ENCODE results near the gene MATCAP1. TPM values are rescaled to one million over a fixed set of nuclear protein-coding genes. Genes with fewer than 3 reads are reported as not detected.

MATCAP1 gene
- polyA plus RNA-seq, 1 donor from 2014 or later: 323 TPM

GRCh38 chr16:67170949-67171649, 12.7 kb downstream of the MATCAP1 start:
- peaks cover 11% of the 10 kb centered on the region for H4K20me1 ChIP-seq (ENCODE audit: insufficient read depth)
- TF ChIP-seq EP300 (conservative IDR thresholded peaks at IDR 0.05; ENCODE audit: poor library complexity, severe bottlenecking): no peak
- TF ChIP-seq, protein P1, sequence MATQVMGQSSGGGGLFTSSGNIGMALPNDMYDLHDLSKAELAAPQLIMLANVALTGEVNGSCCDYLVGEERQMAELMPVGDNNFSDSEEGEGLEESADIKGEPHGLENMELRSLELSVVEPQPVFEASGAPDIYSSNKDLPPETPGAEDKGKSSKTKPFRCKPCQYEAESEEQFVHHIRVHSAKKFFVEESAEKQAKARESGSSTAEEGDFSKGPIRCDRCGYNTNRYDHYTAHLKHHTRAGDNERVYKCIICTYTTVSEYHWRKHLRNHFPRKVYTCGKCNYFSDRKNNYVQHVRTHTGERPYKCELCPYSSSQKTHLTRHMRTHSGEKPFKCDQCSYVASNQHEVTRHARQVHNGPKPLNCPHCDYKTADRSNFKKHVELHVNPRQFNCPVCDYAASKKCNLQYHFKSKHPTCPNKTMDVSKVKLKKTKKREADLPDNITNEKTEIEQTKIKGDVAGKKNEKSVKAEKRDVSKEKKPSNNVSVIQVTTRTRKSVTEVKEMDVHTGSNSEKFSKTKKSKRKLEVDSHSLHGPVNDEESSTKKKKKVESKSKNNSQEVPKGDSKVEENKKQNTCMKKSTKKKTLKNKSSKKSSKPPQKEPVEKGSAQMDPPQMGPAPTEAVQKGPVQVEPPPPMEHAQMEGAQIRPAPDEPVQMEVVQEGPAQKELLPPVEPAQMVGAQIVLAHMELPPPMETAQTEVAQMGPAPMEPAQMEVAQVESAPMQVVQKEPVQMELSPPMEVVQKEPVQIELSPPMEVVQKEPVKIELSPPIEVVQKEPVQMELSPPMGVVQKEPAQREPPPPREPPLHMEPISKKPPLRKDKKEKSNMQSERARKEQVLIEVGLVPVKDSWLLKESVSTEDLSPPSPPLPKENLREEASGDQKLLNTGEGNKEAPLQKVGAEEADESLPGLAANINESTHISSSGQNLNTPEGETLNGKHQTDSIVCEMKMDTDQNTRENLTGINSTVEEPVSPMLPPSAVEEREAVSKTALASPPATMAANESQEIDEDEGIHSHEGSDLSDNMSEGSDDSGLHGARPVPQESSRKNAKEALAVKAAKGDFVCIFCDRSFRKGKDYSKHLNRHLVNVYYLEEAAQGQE (IDR thresholded peaks at IDR 0.05; ENCODE audit: borderline replicate concordance): no peak
- no peak for TF ChIP-seq MXI1 (conservative IDR thresholded peaks at IDR 0.05; ENCODE audit: poor library complexity, severe bottlenecking)
- no peak for TF ChIP-seq CTCF (IDR thresholded peaks at IDR 0.05; ENCODE audit: poor library complexity, severe bottlenecking)
- TF ChIP-seq RAD21 (conservative IDR thresholded peaks at IDR 0.05): no peak
- no peak for TF ChIP-seq POLR2AphosphoS5 (IDR thresholded peaks at IDR 0.05)
- TF ChIP-seq TAF1 (IDR thresholded peaks at IDR 0.05; ENCODE audit: low read depth): no peak
- no peak for TF ChIP-seq SMC3 (conservative IDR thresholded peaks at IDR 0.05; ENCODE audit: poor library complexity)
- no peak for TF ChIP-seq EZH2 (IDR thresholded peaks at IDR 0.05; ENCODE audit: borderline replicate concordance, insufficient read depth, low read length, poor library complexity, severe bottlenecking)
- no peak overlapping the region for H3K9ac ChIP-seq (ENCODE audit: low read length)
- H3K27me3 ChIP-seq (ENCODE audit: insufficient read depth, low read depth, low read length): peaks cover 92% of the 10 kb centered on the region
- H2AFZ ChIP-seq (ENCODE audit: low read depth, low read length): no peak overlapping the region
- H3K27ac ChIP-seq (ENCODE audit: low read length): no peak overlapping the region
- H3K79me2 ChIP-seq (replicated peaks; ENCODE audit: insufficient read depth, low read length): no peaks in the 10 kb centered on the region
- no peaks in the 10 kb centered on the region for H3F3A ChIP-seq (ENCODE audit: insufficient read depth, low read length, poor library complexity, severe bottlenecking)
- H3K4me3 ChIP-seq (ENCODE audit: low read length): peak overlapping the region; percentile 52
- H3K9me2 ChIP-seq (ENCODE audit: insufficient read depth, low read length): no peaks in the 10 kb centered on the region
- H3K36me3 ChIP-seq (ENCODE audit: insufficient read depth, low read length): no peaks in the 10 kb centered on the region
- H3K4me2 ChIP-seq (ENCODE audit: low read length): no peak overlapping the region
- no peaks in the 10 kb centered on the region for H3K9me3 ChIP-seq (ENCODE audit: low read length)

DNA sequence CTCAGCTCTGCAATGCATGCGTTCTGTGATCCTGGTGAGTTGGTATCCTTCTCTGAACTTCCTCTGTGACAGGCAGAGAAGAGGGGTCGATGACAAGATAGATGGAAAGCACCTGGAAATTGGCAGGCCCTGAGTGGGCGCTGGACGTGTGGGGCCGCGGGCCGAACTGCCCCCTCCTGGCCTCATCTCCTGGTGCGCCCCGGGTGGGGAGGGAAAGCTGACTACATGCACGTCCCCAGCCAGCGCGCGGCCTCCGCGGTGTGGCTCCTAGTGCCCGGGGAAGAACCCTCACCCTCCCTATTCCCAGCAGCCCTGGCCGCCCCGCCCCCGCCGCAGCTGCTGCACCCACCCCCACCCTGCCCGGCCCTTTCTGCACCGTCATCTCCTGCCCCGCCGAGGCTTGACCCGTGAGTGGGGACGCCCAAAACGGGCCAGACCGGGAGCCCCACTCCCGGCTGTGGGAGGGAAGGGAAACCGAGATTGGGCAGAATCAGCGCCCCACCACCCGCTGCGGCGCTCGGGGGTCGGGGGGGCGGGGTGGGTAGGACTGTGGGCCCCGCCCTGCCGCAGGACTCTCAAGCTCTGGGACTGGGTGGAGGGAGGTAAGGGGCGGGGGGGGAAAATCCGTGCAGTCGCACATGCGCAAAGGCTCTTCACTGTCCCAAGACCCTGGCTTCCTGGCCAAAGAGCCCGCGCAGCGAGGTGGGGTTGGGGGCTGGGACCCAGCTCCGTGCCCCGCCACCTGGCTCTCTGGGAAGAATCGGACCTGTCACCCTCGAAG, 13.4 kb downstream of the MATCAP1 start, which contains the start of gene NOL3:
NOL3 (plus strand) TSS at position 371 of the 781 bp plus-strand sequence.
- Histone ChIP-seq H3K36me3 (ENCODE audit: insufficient read depth, low read length) (no peaks in the 10 kb centered on the region), H4K20me1 (ENCODE audit: insufficient read depth) (peaks cover 8% of the 10 kb centered on the region), H3K4me2 (ENCODE audit: low read length) (no peak within 1 kb of the TSS), H3K27me3 (ENCODE audit: insufficient read depth, low read depth, low read length) (peaks cover 94% of the 10 kb centered on the region), H2AFZ (ENCODE audit: low read depth, low read length) (no peak within 1 kb of the TSS), H3K27ac (ENCODE audit: low read length) (no peak within 1 kb of the TSS), H3K9ac (ENCODE audit: low read length) (no peak within 1 kb of the TSS), H3K79me2 (replicated peaks; ENCODE audit: insufficient read depth, low read length) (no peaks in the 10 kb centered on the region), H3F3A (ENCODE audit: insufficient read depth, low read length, poor library complexity, severe bottlenecking) (no peaks in the 10 kb centered on the region), H3K9me3 (ENCODE audit: low read length) (no peaks in the 10 kb centered on the region), H3K9me2 (ENCODE audit: insufficient read depth, low read length) (no peaks in the 10 kb centered on the region), H3K4me3 (ENCODE audit: low read length) (peak within 1 kb of the TSS; percentile 52)
- no peak for TF ChIP-seq SMC3 (conservative IDR thresholded peaks at IDR 0.05; ENCODE audit: poor library complexity)
- no peak for TF ChIP-seq POLR2AphosphoS5 (IDR thresholded peaks at IDR 0.05)
- TF ChIP-seq TAF1 (IDR thresholded peaks at IDR 0.05; ENCODE audit: low read depth): no peak
- TF ChIP-seq, protein P1 (IDR thresholded peaks at IDR 0.05; ENCODE audit: borderline replicate concordance): no peak
- TF ChIP-seq MXI1 (conservative IDR thresholded peaks at IDR 0.05; ENCODE audit: poor library complexity, severe bottlenecking): no peak
- TF ChIP-seq RAD21 (conservative IDR thresholded peaks at IDR 0.05): no peak
- TF ChIP-seq EP300 (conservative IDR thresholded peaks at IDR 0.05; ENCODE audit: poor library complexity, severe bottlenecking): no peak
- no peak for TF ChIP-seq EZH2 (IDR thresholded peaks at IDR 0.05; ENCODE audit: borderline replicate concordance, insufficient read depth, low read length, poor library complexity, severe bottlenecking)
- TF ChIP-seq CTCF (IDR thresholded peaks at IDR 0.05; ENCODE audit: poor library complexity, severe bottlenecking): no peak
